ENCODE data around the gene KIAA1549. TPM values are rescaled to one million over a fixed set of nuclear protein-coding genes. Genes with fewer than 3 reads are reported as not detected.

Gene KIAA1549
- total RNA-seq, 3 donors from 2014 or later (not counting 1 experiment from before 2014, with no cell fraction given), result 0.08 to 0.09 (median 0.09) TPM

DNA sequence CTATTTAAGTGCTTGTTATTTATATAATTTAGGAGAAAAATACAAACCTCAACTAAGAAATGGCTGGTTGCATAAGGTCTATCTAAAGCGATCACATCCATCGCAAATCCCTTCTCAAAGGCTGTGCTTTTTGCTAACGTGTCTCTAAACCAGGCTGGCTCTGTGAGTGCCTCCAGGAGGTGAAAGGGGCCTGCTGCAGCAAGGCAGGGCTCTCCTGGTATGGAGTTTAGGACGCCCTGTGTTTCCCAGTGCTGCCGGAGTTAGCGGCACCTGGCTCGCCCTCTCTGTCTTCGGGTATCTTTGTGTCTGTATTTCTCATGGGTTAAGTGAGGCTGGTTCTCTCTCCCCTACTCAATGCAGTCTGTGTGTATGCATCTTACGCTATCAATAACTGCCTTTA, 114.8 kb downstream of the KIAA1549 start:
- Histone ChIP-seq H3K4me3 (ENCODE audit: low read length) (no peak overlapping the region), H3K27me3 (ENCODE audit: control insufficient read depth, insufficient read depth, low read length) (no peaks in the 10 kb centered on the region), H3K4me1 (ENCODE audit: control insufficient read depth, insufficient read depth, low read length) (no peaks in the 10 kb centered on the region), H3K36me3 (ENCODE audit: control insufficient read depth, insufficient read depth, low read length) (no peaks in the 10 kb centered on the region), H3K9me3 (ENCODE audit: control insufficient read depth, insufficient read depth, low read length) (no peaks in the 10 kb centered on the region), H3K27ac (ENCODE audit: low read length) (no peak overlapping the region)
- Mint-ChIP-seq H3K27ac (no peak overlapping the region), H3K27me3 (ENCODE audit: low read depth in 2 of 2) (peaks cover 0 to 2% of the 10 kb centered on the region in 2 donors), H3K4me3 (no peak overlapping the region), H3K4me1 (peaks cover 0 to 5% of the 10 kb centered on the region in 2 donors), H3K36me3 (no peaks in the 10 kb centered on the region), H3K9me3 (no peaks in the 10 kb centered on the region)
- ATAC-seq (no peak), DNase-seq (no peak)
- 99% methylated on average over 6 of the region's 9 CpGs for WGBS (ENCODE audit: insufficient coverage)
- intact Hi-C loops (cut with micrococcal nuclease), result no loop called here
- TF ChIP-seq, protein P1, sequence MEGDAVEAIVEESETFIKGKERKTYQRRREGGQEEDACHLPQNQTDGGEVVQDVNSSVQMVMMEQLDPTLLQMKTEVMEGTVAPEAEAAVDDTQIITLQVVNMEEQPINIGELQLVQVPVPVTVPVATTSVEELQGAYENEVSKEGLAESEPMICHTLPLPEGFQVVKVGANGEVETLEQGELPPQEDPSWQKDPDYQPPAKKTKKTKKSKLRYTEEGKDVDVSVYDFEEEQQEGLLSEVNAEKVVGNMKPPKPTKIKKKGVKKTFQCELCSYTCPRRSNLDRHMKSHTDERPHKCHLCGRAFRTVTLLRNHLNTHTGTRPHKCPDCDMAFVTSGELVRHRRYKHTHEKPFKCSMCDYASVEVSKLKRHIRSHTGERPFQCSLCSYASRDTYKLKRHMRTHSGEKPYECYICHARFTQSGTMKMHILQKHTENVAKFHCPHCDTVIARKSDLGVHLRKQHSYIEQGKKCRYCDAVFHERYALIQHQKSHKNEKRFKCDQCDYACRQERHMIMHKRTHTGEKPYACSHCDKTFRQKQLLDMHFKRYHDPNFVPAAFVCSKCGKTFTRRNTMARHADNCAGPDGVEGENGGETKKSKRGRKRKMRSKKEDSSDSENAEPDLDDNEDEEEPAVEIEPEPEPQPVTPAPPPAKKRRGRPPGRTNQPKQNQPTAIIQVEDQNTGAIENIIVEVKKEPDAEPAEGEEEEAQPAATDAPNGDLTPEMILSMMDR (IDR thresholded peaks at IDR 0.05), result no peak

GRCh38 chr7:138865843-138866242, 115.3 kb downstream of the KIAA1549 start:
- Histone ChIP-seq H3K27ac (ENCODE audit: low read length) (no peak overlapping the region), H3K4me1 (ENCODE audit: control insufficient read depth, insufficient read depth, low read length) (no peaks in the 10 kb centered on the region), H3K4me3 (ENCODE audit: low read length) (no peak overlapping the region), H3K36me3 (ENCODE audit: control insufficient read depth, insufficient read depth, low read length) (no peaks in the 10 kb centered on the region), H3K9me3 (ENCODE audit: control insufficient read depth, insufficient read depth, low read length) (no peaks in the 10 kb centered on the region), H3K27me3 (ENCODE audit: control insufficient read depth, insufficient read depth, low read length) (no peaks in the 10 kb centered on the region)
- H3K4me3 Mint-ChIP-seq, result no peak overlapping the region
- H3K27me3 Mint-ChIP-seq (ENCODE audit: low read depth in 2 of 2), result peaks cover 0 to 2% of the 10 kb centered on the region in 2 donors
- peaks cover 0 to 5% of the 10 kb centered on the region in 2 donors for H3K4me1 Mint-ChIP-seq
- no peaks in the 10 kb centered on the region for H3K36me3 Mint-ChIP-seq
- ATAC-seq (peak; percentile 34 to 56 (median 52)), DNase-seq (peak in 1 of 2 donors; percentile 67)
- TF ChIP-seq, protein P1 (IDR thresholded peaks at IDR 0.05), result no peak
- intact Hi-C loops (cut with micrococcal nuclease), result no loop called here
- H3K27ac Mint-ChIP-seq, result no peak overlapping the region
- H3K9me3 Mint-ChIP-seq, result no peaks in the 10 kb centered on the region
- 56% methylated on average over 4 of the region's 4 CpGs for WGBS (ENCODE audit: insufficient coverage)

GRCh38 chr7:138864667-138865066, 116.5 kb downstream of the KIAA1549 start:
- Histone ChIP-seq H3K27ac (ENCODE audit: low read length) (no peak overlapping the region), H3K4me3 (ENCODE audit: low read length) (no peak overlapping the region), H3K36me3 (ENCODE audit: control insufficient read depth, insufficient read depth, low read length) (no peaks in the 10 kb centered on the region), H3K27me3 (ENCODE audit: control insufficient read depth, insufficient read depth, low read length) (no peaks in the 10 kb centered on the region), H3K4me1 (ENCODE audit: control insufficient read depth, insufficient read depth, low read length) (no peaks in the 10 kb centered on the region), H3K9me3 (ENCODE audit: control insufficient read depth, insufficient read depth, low read length) (no peaks in the 10 kb centered on the region)
- TF ChIP-seq, protein P1 (IDR thresholded peaks at IDR 0.05), result no peak
- Mint-ChIP-seq H3K9me3 (no peaks in the 10 kb centered on the region), H3K4me1 (peaks cover 0 to 5% of the 10 kb centered on the region in 2 donors), H3K27me3 (ENCODE audit: low read depth in 2 of 2) (peaks cover 2 to 3% of the 10 kb centered on the region in 2 donors), H3K36me3 (no peaks in the 10 kb centered on the region), H3K4me3 (no peak overlapping the region), H3K27ac (no peak overlapping the region)
- DNase-seq, result no peak
- intact Hi-C loops (cut with micrococcal nuclease), result no loop called here
- WGBS (ENCODE audit: insufficient coverage), result 89% methylated on average over 3 of the region's 3 CpGs
- no peak for ATAC-seq

DNA sequence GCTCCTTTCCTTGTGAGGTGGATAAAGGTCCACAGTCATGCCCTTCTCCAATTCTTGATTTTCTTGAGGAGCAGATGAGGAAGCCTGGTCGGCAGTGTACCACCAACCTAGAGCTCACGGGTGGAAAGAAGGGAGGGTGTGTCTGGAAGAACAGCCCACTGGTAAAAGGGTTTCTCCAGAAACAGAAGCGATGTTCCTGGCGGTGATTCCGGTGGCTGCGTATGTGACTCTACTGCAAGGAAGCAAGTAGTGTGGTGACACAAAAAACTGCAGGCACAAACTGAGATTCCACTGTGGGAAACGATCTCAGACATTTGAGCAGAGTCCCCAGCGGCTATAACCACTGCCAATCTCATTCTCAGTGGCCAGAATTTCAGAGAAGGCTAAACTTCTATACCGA, 117.3 kb downstream of the KIAA1549 start:
- no peak for ATAC-seq
- intact Hi-C loops (cut with micrococcal nuclease), result no loop called here
- Histone ChIP-seq H3K4me1 (ENCODE audit: control insufficient read depth, insufficient read depth, low read length) (no peaks in the 10 kb centered on the region), H3K36me3 (ENCODE audit: control insufficient read depth, insufficient read depth, low read length) (no peaks in the 10 kb centered on the region), H3K27me3 (ENCODE audit: control insufficient read depth, insufficient read depth, low read length) (no peaks in the 10 kb centered on the region), H3K27ac (ENCODE audit: low read length) (no peak overlapping the region), H3K4me3 (ENCODE audit: low read length) (no peak overlapping the region), H3K9me3 (ENCODE audit: control insufficient read depth, insufficient read depth, low read length) (no peaks in the 10 kb centered on the region)
- peaks cover 2 to 6% of the 10 kb centered on the region in 2 donors for H3K27me3 Mint-ChIP-seq (ENCODE audit: low read depth in 2 of 2)
- no peak overlapping the region for H3K4me3 Mint-ChIP-seq
- H3K9me3 Mint-ChIP-seq, result no peaks in the 10 kb centered on the region
- WGBS (ENCODE audit: insufficient coverage), result 92% methylated on average over 9 of the region's 9 CpGs
- DNase-seq, result no peak
- no peak overlapping the region for H3K27ac Mint-ChIP-seq
- TF ChIP-seq, protein P1 (IDR thresholded peaks at IDR 0.05), result no peak
- H3K4me1 Mint-ChIP-seq, result peaks cover 0 to 5% of the 10 kb centered on the region in 2 donors
- no peaks in the 10 kb centered on the region for H3K36me3 Mint-ChIP-seq

Measured in natural killer cell (primary cell).